ENCODE measurements around the gene SDK1.

DNA sequence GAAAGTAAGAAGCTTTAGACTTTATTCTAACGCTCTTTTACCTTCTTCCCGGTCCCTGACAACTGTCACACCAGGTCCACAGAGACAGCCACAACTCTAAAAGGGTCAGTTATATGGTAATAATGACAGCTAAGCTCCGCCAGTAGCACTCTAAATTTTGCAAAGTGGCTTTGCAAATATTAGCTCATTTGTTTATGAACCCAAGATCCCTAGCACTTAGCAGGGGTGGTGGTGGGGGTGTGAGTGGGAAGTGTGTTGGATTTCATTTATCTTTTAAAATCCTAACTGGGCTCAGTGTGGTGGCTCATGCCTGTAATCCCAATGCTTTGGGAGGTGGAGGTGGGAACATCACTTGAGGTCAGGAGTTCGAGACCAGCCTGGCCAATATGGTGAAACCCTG, 34.8 kb upstream of the SDK1 start:
- TF ChIP-seq EZH2phosphoT487 (IDR thresholded peaks at IDR 0.05; ENCODE audit: insufficient read depth, low read depth) = no peak
- TF ChIP-seq EZH2 (IDR thresholded peaks at IDR 0.05; ENCODE audit: insufficient read depth, poor library complexity, severe bottlenecking) = no peak

All from GM23248 (cell line).